GM12878 (cell line): ENCODE data around the gene LDLRAD3. TPM values are rescaled to one million over a fixed set of nuclear protein-coding genes. Genes with fewer than 3 reads are reported as not detected.

Experiments used
- ATAC-seq: fragments of 200-7000 bp; cut with Tn5 transposase; 3 replicates; pipeline ENCODE4 v1.9.1; 2020; ENCODE audit warnings: mild to moderate bottlenecking, moderate library complexity
- BruUV-seq: library from RNA; stranded (reverse); fragments of 400-500 nt; replicated peaks from 2 replicates; lab custom pipeline; 2021; lab: Mats Ljungman, UMichigan
- CTCF ChIA-PET: fragments of 300-600 bp; sonication (Branson Sonifier 250); formaldehyde crosslinking; extraction: SDS; loops from one replicate; lab custom pipeline; 2021; ENCODE audit warnings: inconsistent platforms; lab: Yijun Ruan, JAX
- POLR2A ChIA-PET: fragments of 350-600 bp; formaldehyde crosslinking; extraction: SDS; loops from one replicate; lab custom pipeline; 2021; ENCODE audit warnings: inconsistent platforms; lab: Charles Lee
- RAD21 ChIA-PET: fragments of 300-600 bp; sonication (Branson Sonifier 250); formaldehyde crosslinking; loops from one replicate; lab custom pipeline; 2023; ENCODE audit warnings: antibody characterized with exemption; ENCODE audit not compliant: unreplicated experiment; lab: Charles Lee
- SMC1A ChIA-PET: fragments of 300-600 bp; sonication (Branson Sonifier 250); formaldehyde crosslinking; loops from one replicate; lab custom pipeline; 2023; ENCODE audit not compliant: unreplicated experiment, uncharacterized antibody; lab: Charles Lee
- DNase-seq: peaks from one replicate; pipeline ENCODE4 v3.0.0-alpha.2; 2011; ENCODE audit warnings: low read depth, low spot score
- FAIRE-seq: peaks from 3 replicates; lab custom pipeline; 2011; peaks lifted over from hg19 to GRCh38; lab: Jason Lieb, UNC
- H2AFZ ChIP-seq: 2 replicates; pipeline ENCODE4 v1.6.0; 2011; ENCODE audit warnings: low read depth, low read length, control low read depth; ENCODE audit not compliant: control insufficient read depth
- H3K27ac ChIP-seq: 2 replicates; pipeline ENCODE4 v1.5.1; 2011; ENCODE audit warnings: control low read depth; ENCODE audit not compliant: control insufficient read depth, insufficient read depth
- H3K27me3 ChIP-seq, 2 experiments: replicated peaks in 1 of 2; 2 replicates each; pipeline versions ENCODE4 v1.6.0 to v1.6.1; 2011; ENCODE audit warnings: low read length in 1 of 2; ENCODE audit not compliant: control insufficient read depth in 2 of 2, insufficient read depth in 2 of 2
- H3K36me3 ChIP-seq, 2 experiments: 2 replicates each; pipeline ENCODE4 v1.5.1; 2011; ENCODE audit warnings: low read length in 1 of 2; ENCODE audit not compliant: control insufficient read depth in 2 of 2, insufficient read depth in 2 of 2
- H3K4me1 ChIP-seq: 2 replicates; pipeline ENCODE4 v1.6.1; 2011; ENCODE audit warnings: mild to moderate bottlenecking, low read length, moderate library complexity, mixed read lengths; ENCODE audit not compliant: control insufficient read depth, insufficient read depth
- H3K4me2 ChIP-seq: 2 replicates; pipeline ENCODE4 v1.6.0; 2011; ENCODE audit warnings: control low read depth; ENCODE audit not compliant: control insufficient read depth, insufficient read depth
- H3K4me3 ChIP-seq: fragments of 200-600 bp; sonication (generic); 2 replicates; pipeline ENCODE4 v1.5.1; 2016
- H3K79me2 ChIP-seq: 2 replicates; pipeline ENCODE4 v1.6.0; 2011; ENCODE audit warnings: low read length; ENCODE audit not compliant: control insufficient read depth, insufficient read depth
- H3K9ac ChIP-seq: 2 replicates; pipeline ENCODE4 v1.8.0; 2011; ENCODE audit warnings: low read length, control low read depth, mixed read lengths; ENCODE audit not compliant: control insufficient read depth, insufficient read depth
- H3K9me3 ChIP-seq: replicated peaks from 3 replicates; pipeline ENCODE4 v1.5.1; 2011; ENCODE audit warnings: mild to moderate bottlenecking, low read length; ENCODE audit not compliant: control insufficient read depth, insufficient read depth
- H4K20me1 ChIP-seq: 2 replicates; pipeline ENCODE4 v1.6.0; 2011; ENCODE audit not compliant: control insufficient read depth, insufficient read depth
- ASH2L ChIP-seq: fragments of 300-600, 200-600 bp; sonication (generic); IDR thresholded peaks from 2 replicates; pipeline ENCODE4 v1.6.1; 2017; ENCODE audit warnings: low read depth, mild to moderate bottlenecking, borderline replicate concordance
- CEBPB ChIP-seq, 2 experiments: fragments of 150-350 bp in 1 of 2; IDR thresholded peaks; 2 replicates each; pipeline ENCODE4 v1.6.1; 2012 to 2014; ENCODE audit warnings: low read depth in 2 of 2, low read length in 2 of 2, borderline replicate concordance in 1 of 2, inconsistent platforms in 1 of 2
- CREB1 ChIP-seq: IDR thresholded peaks from 2 replicates; pipeline ENCODE4 v1.6.1; 2012; ENCODE audit warnings: low read depth, mild to moderate bottlenecking, inconsistent platforms
- HDGF ChIP-seq: fragments of 450-650 bp; IDR thresholded peaks from 2 replicates; pipeline ENCODE4 v1.6.1; 2016; ENCODE audit warnings: antibody characterized with exemption
- KDM1A ChIP-seq: fragments of 200-600 bp; sonication (generic); IDR thresholded peaks from 2 replicates; pipeline ENCODE4 v1.6.1; 2016; ENCODE audit warnings: borderline replicate concordance
- MTA2 ChIP-seq: fragments of 450-650 bp; IDR thresholded peaks from 2 replicates; pipeline ENCODE4 v1.6.1; 2016; ENCODE audit warnings: low read depth, mild to moderate bottlenecking, moderate library complexity
- NR2C1 ChIP-seq: fragments of 450-650 bp; IDR thresholded peaks from 2 replicates; pipeline ENCODE4 v1.6.1; 2017; ENCODE audit warnings: antibody characterized with exemption, mild to moderate bottlenecking, moderate library complexity
- POU2F2 ChIP-seq: IDR thresholded peaks from 3 replicates; pipeline ENCODE4 v1.6.1; 2011; ENCODE audit warnings: low read depth, mild to moderate bottlenecking, low read length, borderline replicate concordance
- RB1 ChIP-seq: fragments of 450-650 bp; formaldehyde crosslinking; IDR thresholded peaks from 2 replicates; pipeline ENCODE4 v1.6.1; 2017; ENCODE audit warnings: mild to moderate bottlenecking, borderline replicate concordance
- RBBP5 ChIP-seq: fragments of 200-600 bp; sonication (generic); conservative IDR thresholded peaks from 2 replicates; pipeline ENCODE4 v1.6.1; 2016
- SPI1 ChIP-seq: IDR thresholded peaks from 2 replicates; pipeline ENCODE4 v1.6.1; 2011; ENCODE audit warnings: low read depth, mild to moderate bottlenecking, low read length, moderate library complexity, borderline replicate concordance; ENCODE audit not compliant: insufficient read depth
- STAT3 ChIP-seq: IDR thresholded peaks from 2 replicates; pipeline ENCODE4 v1.6.1; 2011; ENCODE audit warnings: low read depth, low read length, improper control_type of control experiment
- ZBED1 ChIP-seq: IDR thresholded peaks from 2 replicates; pipeline ENCODE4 v1.6.1; 2016; ENCODE audit warnings: borderline replicate concordance
- whole genome bisulfite sequencing: methylation state at CpG from one replicate; pipeline ENCODE4 v1.1.6; 2016; ENCODE audit warnings: low lambda C conversion rate; ENCODE audit not compliant: insufficient replicate concordance, insufficient coverage; ENCODE audit errors: missing lambda C conversion rate; 5-methylcytosine and 5-hydroxymethylcytosine counted together
- in situ Hi-C: fragments of 300-500 bp; cut with MboI; formaldehyde crosslinking; loops from 9 replicates; pipeline ENCODE4 v1.14.3; 2018; ENCODE audit warnings: mixed read lengths
- intact Hi-C: fragments of 100-400 bp; cut with micrococcal nuclease; formaldehyde crosslinking; loops from one replicate; pipeline ENCODE4 v1.14.2; 2022; ENCODE audit not compliant: unreplicated experiment
- polyA plus RNA-seq, 11 experiments: library from polyadenylated mRNA; depleted of rRNA in 4 of 11; unstranded in 6 of 11; stranded (reverse) in 5 of 11; fragments of >200 nt; fragmentation: Nextera tagmentation in 4 of 11; fragmentation: Illumina TruSeq in 1 of 11; extraction: Ambion mirVana in 4 of 11; extraction: Trizol in 1 of 11; gene quantifications; 1 replicate in 1 of 11; 2 replicates in 10 of 11; pipeline versions ENCODE4 v1.2.1 to v1.2.3, GENCODE V29; 2011 to 2016; ENCODE audit warnings: inconsistent platforms in 2 of 11, missing spikeins in 2 of 11, low read depth in 1 of 11
- total RNA-seq, 4 experiments: library from RNA; depleted of rRNA in 3 of 4; stranded (reverse); fragments of >200 nt in 3 of 4; fragmentation: Illumina TruSeq in 1 of 4; extraction: Trizol in 1 of 4; gene quantifications; 2 replicates each; pipeline versions ENCODE4 v1.2.1 to v1.2.3, GENCODE V29; 2013 to 2021
- TF ChIP-seq, protein P1 (sequence below): IDR thresholded peaks from 2 replicates; pipeline ENCODE4 v1.6.1; 2011; ENCODE audit warnings: low read depth, mild to moderate bottlenecking, low read length, moderate library complexity, borderline replicate concordance; ENCODE audit errors: extremely low read depth
- TF ChIP-seq, protein P2 (sequence below): fragments of 450-650 bp; IDR thresholded peaks from 2 replicates; pipeline ENCODE4 v1.6.1; 2017; ENCODE audit warnings: low read depth, mild to moderate bottlenecking, moderate library complexity

Gene LDLRAD3
- total and polyA plus RNA-seq, 10 of the 15 experiments (the other 5 are each of a cell fraction or from before 2014, with no cell fraction given), result 2.5 to 17.2 (median 10.7) TPM

DNA sequence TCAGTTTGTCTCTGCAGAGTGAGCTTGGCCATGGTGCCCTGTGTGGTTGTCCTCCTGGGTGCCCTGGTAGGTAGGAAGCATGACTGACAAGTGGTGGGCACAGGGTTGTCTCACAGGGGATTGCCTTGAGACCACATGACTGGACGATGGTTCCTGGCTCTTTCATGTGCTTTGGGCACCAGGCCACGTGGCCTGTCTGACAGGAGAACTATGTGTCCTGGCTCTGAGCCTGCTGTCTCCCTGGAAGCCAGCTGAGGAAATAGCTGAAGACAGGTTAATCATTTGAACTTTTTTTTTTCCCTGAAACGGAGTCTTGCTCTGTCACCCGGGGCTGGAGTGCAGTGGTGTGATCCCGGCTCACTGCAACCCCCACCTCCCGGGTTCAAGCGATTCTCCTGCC is 93.2 kb downstream of the LDLRAD3 start:
- Histone ChIP-seq H3K9me3 (no peaks in the 10 kb centered on the region), H3K27ac (no peak overlapping the region), H3K4me2 (no peak overlapping the region), H3K79me2 (no peaks in the 10 kb centered on the region), H4K20me1 (no peaks in the 10 kb centered on the region), H3K9ac (no peak overlapping the region), H3K36me3 (no peaks in the 10 kb centered on the region), H2AFZ (no peak overlapping the region), H3K27me3 (no peaks in the 10 kb centered on the region; a peak in 1 of 4 replicates), H3K4me3 (no peak overlapping the region), H3K4me1 (no peaks in the 10 kb centered on the region)
- intact Hi-C loops, result no loop called here
- ChIA-PET CTCF (interaction anchor here (2.5 kb wide), 1 partner anchor 215 kb away, joined by 10 read pairs; no protein-coding TSS in a partner anchor), RAD21 (no interaction called here), POLR2A (no interaction called here), SMC1A (no interaction called here)
- no TSS peak for BruUV-seq
- no peak for ATAC-seq
- FAIRE-seq, result no peak
- TF ChIP-seq HDGF (no peak), POU2F2 (no peak), KDM1A (no peak), STAT3 (no peak), MTA2 (no peak)
- TF ChIP-seq, protein P1, sequence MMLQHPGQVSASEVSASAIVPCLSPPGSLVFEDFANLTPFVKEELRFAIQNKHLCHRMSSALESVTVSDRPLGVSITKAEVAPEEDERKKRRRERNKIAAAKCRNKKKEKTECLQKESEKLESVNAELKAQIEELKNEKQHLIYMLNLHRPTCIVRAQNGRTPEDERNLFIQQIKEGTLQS, result no peak
- 13% methylated on average over 7 of the region's 7 CpGs for WGBS
- in situ Hi-C loops, result no loop called here
- DNase-seq, result no peak

DNA sequence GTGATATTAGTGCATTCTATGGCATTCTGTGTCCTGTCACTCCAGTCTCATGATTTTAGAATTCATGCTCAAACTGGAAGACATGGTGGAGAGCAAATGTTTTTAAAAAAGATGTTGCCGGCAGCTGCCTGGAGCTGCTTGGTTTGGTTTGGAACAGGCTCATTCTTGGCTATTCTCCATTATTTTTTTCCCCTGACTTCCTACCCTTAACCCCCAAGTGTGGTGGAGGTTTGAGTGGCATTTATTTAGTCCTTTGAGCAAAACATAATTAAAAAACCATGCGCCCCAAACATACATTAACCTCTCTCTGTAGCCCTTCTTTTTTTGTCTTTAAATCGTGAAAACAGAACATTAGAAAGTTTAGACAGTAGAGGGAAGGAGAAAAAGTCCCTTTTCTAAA is 94.7 kb downstream of the LDLRAD3 start:
- ChIA-PET SMC1A (interaction anchor here (0.8 to 1.1 kb wide), 2 partner anchors 14 to 31 kb away, joined by 4 read pairs; no protein-coding TSS in a partner anchor), RAD21 (no interaction called here), POLR2A (no interaction called here), CTCF (interaction anchor here (1.4 to 2.5 kb wide), 3 partner anchors 31 to 216 kb away, joined by 3 to 10 read pairs (median 4); no protein-coding TSS in a partner anchor)
- Histone ChIP-seq H3K27ac (no peak overlapping the region), H3K4me3 (no peak overlapping the region), H3K4me1 (no peaks in the 10 kb centered on the region), H3K4me2 (no peak overlapping the region), H3K79me2 (no peaks in the 10 kb centered on the region), H2AFZ (no peak overlapping the region), H3K9me3 (no peaks in the 10 kb centered on the region), H4K20me1 (no peaks in the 10 kb centered on the region), H3K27me3 (no peaks in the 10 kb centered on the region; a peak in 1 of 4 replicates), H3K36me3 (no peaks in the 10 kb centered on the region), H3K9ac (no peak overlapping the region)
- no peak for ATAC-seq
- intact Hi-C loops (no loop called here), in situ Hi-C loops (no loop called here)
- no peak for DNase-seq
- no peak for FAIRE-seq
- BruUV-seq, result no TSS peak
- WGBS, result 50% methylated on average over 3 of the region's 3 CpGs
- TF ChIP-seq, protein P2, sequence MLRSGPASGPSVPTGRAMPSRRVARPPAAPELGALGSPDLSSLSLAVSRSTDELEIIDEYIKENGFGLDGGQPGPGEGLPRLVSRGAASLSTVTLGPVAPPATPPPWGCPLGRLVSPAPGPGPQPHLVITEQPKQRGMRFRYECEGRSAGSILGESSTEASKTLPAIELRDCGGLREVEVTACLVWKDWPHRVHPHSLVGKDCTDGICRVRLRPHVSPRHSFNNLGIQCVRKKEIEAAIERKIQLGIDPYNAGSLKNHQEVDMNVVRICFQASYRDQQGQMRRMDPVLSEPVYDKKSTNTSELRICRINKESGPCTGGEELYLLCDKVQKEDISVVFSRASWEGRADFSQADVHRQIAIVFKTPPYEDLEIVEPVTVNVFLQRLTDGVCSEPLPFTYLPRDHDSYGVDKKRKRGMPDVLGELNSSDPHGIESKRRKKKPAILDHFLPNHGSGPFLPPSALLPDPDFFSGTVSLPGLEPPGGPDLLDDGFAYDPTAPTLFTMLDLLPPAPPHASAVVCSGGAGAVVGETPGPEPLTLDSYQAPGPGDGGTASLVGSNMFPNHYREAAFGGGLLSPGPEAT, result no peak
- TF ChIP-seq SPI1 (no peak), CEBPB (IDR thresholded peaks at IDR 0.05; ENCODE audit: borderline replicate concordance in 1 of 2, low read depth in 2 of 2, low read length in 2 of 2) (no peak), RBBP5 (no peak), ASH2L (no peak), RB1 (no peak), NR2C1 (no peak), CREB1 (no peak), ZBED1 (no peak)
- TF ChIP-seq, protein P1, result no peak
